Activated naive CD4-positive, alpha-beta T cell treated with anti-CD3 and anti-CD28 coated beads, Interleukin-2, amount 50 U/mL, for 24 hours (primary cell): Measurements from ENCODE around the gene KIF22.

Experiments used
- H3K27ac Mint-ChIP-seq: one replicate; pipeline ENCODE4 v1.8.0; 2021; ENCODE audit warnings: mild to moderate bottlenecking, mixed read lengths
- H3K27me3 Mint-ChIP-seq: one replicate; pipeline ENCODE4 v1.8.0; 2021; ENCODE audit warnings: mixed read lengths
- H3K36me3 Mint-ChIP-seq: one replicate; pipeline ENCODE4 v1.8.0; 2021; ENCODE audit warnings: mixed read lengths
- H3K4me1 Mint-ChIP-seq: one replicate; pipeline ENCODE4 v1.8.0; 2021; ENCODE audit warnings: mixed read lengths
- H3K4me3 Mint-ChIP-seq: one replicate; pipeline ENCODE4 v1.8.0; 2021; ENCODE audit warnings: mild to moderate bottlenecking, mixed read lengths
- H3K9me3 Mint-ChIP-seq: one replicate; pipeline ENCODE4 v1.8.0; 2021; ENCODE audit warnings: mixed read lengths

KIF22 gene

DNA sequence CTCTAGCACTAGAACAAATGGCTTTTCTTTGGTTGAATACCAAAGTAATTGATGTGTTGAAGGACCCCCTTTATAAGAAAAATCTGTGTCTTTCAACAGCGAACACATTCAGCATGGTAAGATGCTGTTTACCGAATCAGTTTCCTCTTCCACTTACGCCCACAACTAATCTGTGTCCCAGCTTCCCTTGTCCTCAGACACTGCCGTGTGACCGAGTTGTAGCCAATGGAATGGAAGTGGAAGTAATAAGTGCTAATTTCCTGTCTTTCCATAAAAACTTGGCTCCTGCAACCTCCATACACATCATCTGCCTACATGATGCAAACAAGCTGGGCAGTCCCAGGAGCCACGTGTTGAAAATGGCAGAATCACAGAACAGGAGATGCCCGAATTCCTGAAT, 62.1 kb downstream of the KIF22 start:
- H3K27me3 Mint-ChIP-seq, result no peaks in the 10 kb centered on the region
- H3K4me3 Mint-ChIP-seq, result no peak overlapping the region
- H3K9me3 Mint-ChIP-seq, result no peaks in the 10 kb centered on the region
- no peak overlapping the region for H3K27ac Mint-ChIP-seq
- peaks cover 5% of the 10 kb centered on the region for H3K4me1 Mint-ChIP-seq
- no peaks in the 10 kb centered on the region for H3K36me3 Mint-ChIP-seq

- no peaks in the 10 kb centered on the region for H3K27me3 Mint-ChIP-seq
- H3K9me3 Mint-ChIP-seq, result no peaks in the 10 kb centered on the region
- H3K4me1 Mint-ChIP-seq, result no peaks in the 10 kb centered on the region
- H3K36me3 Mint-ChIP-seq, result peaks cover 2% of the 10 kb centered on the region
- no peak overlapping the region for H3K4me3 Mint-ChIP-seq
- H3K27ac Mint-ChIP-seq, result no peak overlapping the region
These were observed 64.1 kb downstream of the KIF22 start for GRCh38 chr16:29854520-29855100.
